GM10266 (cell line): Measurements from ENCODE around the gene SMCO1.
"Not testable (repeated sequence)": the region's sequence is repeated elsewhere in the genome, so short reads cannot be mapped to it uniquely, and the experiment has no call there.

ENCODE experiments used
- DNase-seq: peaks from one replicate; pipeline ENCODE4 v3.0.0; 2012; ENCODE audit errors: extremely low spot score
- CTCF ChIP-seq: IDR thresholded peaks from 2 replicates; pipeline ENCODE4 v1.5.1; 2012; ENCODE audit warnings: mild to moderate bottlenecking, low read depth; ENCODE audit not compliant: control insufficient read depth, insufficient read depth; ENCODE audit errors: missing control alignments

The SMCO1 gene

GRCh38 chr3:196506687-196507086 lies 8.5 kb downstream of the SMCO1 start:
- TF ChIP-seq CTCF: no peak
- DNase-seq: no peak

- no peak for DNase-seq
- TF ChIP-seq CTCF: no peak
Observed at GRCh38 chr3:196504556-196504955, 10.6 kb downstream of the SMCO1 start.

GRCh38 chr3:196504077-196504398 lies 11.1 kb downstream of the SMCO1 start:
- not testable (repeated sequence) for DNase-seq

GRCh38 chr3:196503196-196504076 lies 11.7 kb downstream of the SMCO1 start, which contains the start of gene RNF168:
RNF168 (minus strand) TSS chr3:196503768; CDS start chr3:196503173, 595 bp downstream.
- TF ChIP-seq CTCF: no peak
- peak; percentile 96 for DNase-seq

- no peak for TF ChIP-seq CTCF
- peak; percentile 47 for DNase-seq
Observed at GRCh38 chr3:196502775-196503195, 12.4 kb downstream of the SMCO1 start.

- TF ChIP-seq CTCF: no peak
- no peak for DNase-seq
Observed at GRCh38 chr3:196501316-196502044, 13.7 kb downstream of the SMCO1 start.

- TF ChIP-seq CTCF: no peak
- DNase-seq: no peak
Observed at GRCh38 chr3:196499807-196500524, 15.2 kb downstream of the SMCO1 start.
